HG03558 (cell line): ENCODE data around the gene GALNT9.

ENCODE experiments used
- ATAC-seq: cut with Tn5 transposase; IDR thresholded peaks from one replicate; pipeline ENCODE4 v1.9.1; 2021; ENCODE audit warnings: moderate number of reproducible peaks; ENCODE audit not compliant: unreplicated experiment; ENCODE audit errors: extremely low read depth

Gene GALNT9

GRCh38 chr12:132168311-132169031 is 160.9 kb downstream of the GALNT9 start:
- no peak for ATAC-seq

DNA sequence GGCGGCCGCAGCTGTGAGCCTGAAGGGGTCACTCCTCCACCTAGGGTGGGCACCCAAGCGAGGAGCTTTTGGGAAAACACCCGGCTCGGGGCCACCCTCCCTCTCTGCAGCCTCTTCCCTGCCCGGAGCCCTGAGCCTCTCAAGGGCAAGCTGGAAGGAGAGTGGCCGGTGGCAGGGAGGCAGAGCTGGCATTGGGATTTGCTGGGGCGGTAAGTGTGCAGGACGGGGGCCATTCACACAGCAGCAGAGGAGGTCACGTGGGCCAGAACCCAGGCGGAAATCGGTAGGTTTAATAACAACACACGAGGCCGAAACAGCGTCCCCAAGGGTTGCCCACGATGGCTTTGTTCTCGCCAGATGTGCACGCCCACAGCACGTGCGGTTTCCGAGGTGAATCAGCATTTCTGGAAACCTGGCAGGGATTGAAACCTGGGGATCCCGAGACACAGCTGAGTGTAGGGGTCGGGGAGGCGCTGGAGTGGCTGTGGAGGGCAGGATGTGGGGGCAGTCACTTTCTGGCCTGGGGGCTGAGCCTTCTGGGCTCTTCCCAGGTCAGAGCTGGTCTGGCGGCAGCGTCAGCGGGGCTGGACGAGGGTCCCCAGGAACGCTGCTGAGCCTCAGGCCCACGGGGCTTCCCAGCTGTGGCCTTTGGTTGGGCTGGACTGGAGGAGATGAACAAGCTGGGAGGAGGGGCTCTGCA is 161.6 kb downstream of the GALNT9 start:
- ATAC-seq = no peak

GRCh38 chr12:132166801-132167591 is 162.4 kb downstream of the GALNT9 start:
- ATAC-seq = no peak

GRCh38 chr12:132166093-132166492 is 163.3 kb downstream of the GALNT9 start:
- no peak for ATAC-seq

GRCh38 chr12:132165584-132165983 is 163.8 kb downstream of the GALNT9 start:
- no peak for ATAC-seq

DNA sequence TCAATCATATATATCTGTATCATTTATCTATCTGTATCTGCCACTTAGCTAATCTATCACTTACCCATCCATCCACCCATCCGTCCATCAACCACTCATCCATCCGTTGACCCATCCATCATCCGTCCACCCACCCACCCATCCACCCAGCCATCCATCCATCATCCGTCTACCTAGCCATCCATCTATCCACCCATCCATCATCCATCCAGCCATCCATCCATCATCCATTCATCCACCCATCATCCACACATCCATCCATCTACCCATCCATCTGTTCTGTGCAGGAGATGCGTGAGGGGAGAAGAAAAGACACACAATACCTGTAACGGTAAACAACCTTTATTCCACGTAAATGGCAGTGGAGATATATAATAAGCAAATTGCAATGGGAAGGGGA is 165.0 kb downstream of the GALNT9 start:
- ATAC-seq = no peak

- ATAC-seq = no peak
Observed at GRCh38 chr12:132163911-132164288, 165.5 kb downstream of the GALNT9 start.

DNA sequence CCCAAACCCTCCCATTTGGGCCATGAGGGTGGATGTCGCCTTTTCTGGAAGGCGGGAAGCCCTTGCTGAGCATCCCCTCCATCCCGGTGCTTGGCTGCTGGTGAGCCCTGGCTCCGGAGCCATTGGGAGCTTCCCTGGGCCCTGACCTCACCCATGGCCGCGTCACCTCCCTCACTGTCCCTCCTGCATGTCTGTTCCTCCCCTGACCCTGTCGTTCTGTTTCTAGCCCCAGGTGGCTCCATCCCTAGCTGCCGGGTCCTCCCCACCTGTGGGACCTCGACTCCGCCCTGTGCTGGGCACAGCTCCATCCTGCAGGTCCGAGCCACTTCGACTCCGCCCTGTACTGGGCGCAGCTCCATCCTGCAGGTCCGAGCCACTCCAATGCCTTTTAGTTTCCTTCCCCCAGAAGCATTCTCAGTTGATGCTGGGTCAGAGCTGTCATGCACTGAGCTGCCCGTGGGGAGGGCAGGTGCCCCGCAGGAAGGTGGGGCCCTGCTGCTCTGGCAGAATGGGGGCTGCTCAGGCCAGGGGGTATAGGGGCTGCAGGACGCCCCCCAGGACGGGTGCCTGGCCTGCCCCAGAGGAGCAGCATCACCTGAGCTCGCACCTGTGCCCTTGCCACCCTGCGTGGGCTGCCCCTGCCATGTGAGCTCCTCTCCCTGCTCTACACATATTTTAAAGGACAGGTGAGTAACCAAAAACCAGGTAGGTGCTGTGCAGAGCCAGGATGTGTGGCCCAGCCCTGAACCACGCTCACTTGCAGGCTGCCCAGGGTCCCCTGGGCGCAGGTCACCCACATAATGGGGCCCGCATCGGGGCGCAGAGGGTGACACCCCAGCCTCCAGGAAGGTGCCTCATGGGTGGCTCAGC is 166.1 kb downstream of the GALNT9 start:
- ATAC-seq = no peak

DNA sequence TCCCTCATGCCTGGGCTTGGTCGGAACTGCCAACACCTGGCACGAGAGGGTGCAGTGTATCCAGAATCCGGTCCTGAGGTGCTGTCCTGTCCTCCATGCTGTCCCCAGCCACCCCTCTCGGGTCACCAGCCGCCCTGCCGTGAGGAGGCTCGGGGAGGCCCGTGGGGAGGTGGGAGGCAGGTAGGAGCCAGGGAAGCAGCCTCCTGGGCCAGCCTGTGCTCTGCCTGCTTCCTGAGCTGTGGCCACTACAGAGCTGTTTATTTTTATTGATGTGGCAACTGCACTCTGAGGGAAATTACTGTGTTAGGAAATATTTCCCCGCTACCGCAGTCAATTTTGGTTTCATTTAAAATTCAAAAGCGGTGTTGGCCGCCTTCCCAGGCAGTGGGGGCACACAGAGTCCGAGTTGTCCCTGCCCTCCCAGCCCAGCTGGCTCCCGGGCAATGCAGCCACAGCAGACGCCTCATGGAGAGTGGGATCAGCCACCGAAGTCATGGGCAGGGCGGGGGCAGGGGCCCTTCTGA is 166.8 kb downstream of the GALNT9 start:
- no peak for ATAC-seq

GRCh38 chr12:132161796-132162507 is 167.4 kb downstream of the GALNT9 start:
- ATAC-seq = no peak

- ATAC-seq = no peak
Observed at GRCh38 chr12:132161036-132161781, 168.2 kb downstream of the GALNT9 start.

GRCh38 chr12:132160601-132161035 is 168.8 kb downstream of the GALNT9 start:
- no peak for ATAC-seq

DNA sequence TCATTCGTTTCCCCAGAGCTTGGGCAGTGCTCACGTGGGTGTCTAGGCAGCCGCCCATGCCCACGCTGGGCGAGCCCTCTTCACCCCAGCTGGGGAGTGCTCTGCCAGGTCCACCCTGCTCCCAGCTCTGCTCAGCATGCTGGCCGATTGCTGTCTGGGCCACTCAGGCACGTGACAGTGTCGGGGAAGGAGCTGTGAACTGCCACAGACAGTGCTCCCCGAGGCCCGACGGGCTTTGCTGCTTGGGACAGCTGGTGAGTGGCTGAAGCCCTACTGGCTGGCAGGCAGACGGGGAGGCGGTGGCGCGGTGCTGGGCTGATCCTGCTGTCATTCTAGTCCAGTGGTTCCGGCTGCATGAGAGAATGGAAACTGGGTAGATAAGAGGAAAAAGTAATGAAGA is 169.4 kb downstream of the GALNT9 start:
- no peak for ATAC-seq

- no peak for ATAC-seq
Observed at GRCh38 chr12:132159555-132160003, 169.8 kb downstream of the GALNT9 start.

- no peak for ATAC-seq
Observed at GRCh38 chr12:132158677-132159554, 170.5 kb downstream of the GALNT9 start.

DNA sequence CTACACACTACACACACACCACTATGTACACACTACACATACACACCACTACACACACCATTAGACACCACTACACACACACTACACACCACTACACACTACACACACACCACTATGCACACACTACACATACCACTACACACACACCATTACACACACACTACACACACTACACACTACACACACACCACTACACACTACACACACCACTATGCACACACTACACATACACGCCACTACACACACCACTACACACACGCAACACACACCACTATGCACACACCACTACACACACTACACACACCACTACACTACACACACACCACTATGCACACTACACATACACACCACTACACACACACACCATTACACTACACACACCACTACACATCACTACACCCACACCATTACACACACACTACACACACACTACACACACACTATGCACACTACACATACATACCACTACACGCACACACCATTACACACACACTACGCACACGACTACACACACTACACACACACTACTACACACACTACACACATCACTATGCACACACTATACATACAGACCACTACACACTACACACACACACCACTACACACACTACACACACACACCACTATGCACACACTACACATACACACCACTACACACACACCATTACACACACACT is 171.5 kb downstream of the GALNT9 start:
- no peak for ATAC-seq
